Fibroblast of the aortic adventitia (primary cell): ENCODE data around the gene GON4L. TPM values are rescaled to one million over a fixed set of nuclear protein-coding genes. Genes with fewer than 3 reads are reported as not detected.

ENCODE experiments used
- small RNA-seq: library from RNA; depleted of rRNA; stranded (forward); fragments of <200 nt; gene quantifications from one replicate; pipeline ENCODE3, GENCODE V24; 2012
- total RNA-seq: library from RNA; depleted of rRNA; stranded (reverse); fragments of >200 nt; gene quantifications from 2 replicates; pipeline ENCODE4 v1.2.3, GENCODE V29; 2012; ENCODE audit warnings: low replicate concordance

Gene GON4L
- total RNA-seq, 1 donor = 39.9 TPM

Small RNA genes lying within 50 kb of the gene (small RNA-seq; reads per million reads assigned to genes)
- gene RF00015 = not detected

Other genes starting within 250 kb of the GON4L start
- 14.0 and 30.5 TPM in 2 replicates for gene MSTO1, start 247.0 kb downstream of the GON4L start, total RNA-seq
- 25.7 and 54.6 TPM in 2 replicates for gene YY1AP1, start 168.4 kb downstream of the GON4L start, total RNA-seq
- gene DAP3, start 168.1 kb downstream of the GON4L start, total RNA-seq = 73.7 and 129 TPM in 2 replicates
- 19.5 and 48.6 TPM in 2 replicates for gene SYT11, start 2.4 kb upstream of the GON4L start, total RNA-seq
- 33.7 and 35.4 TPM in 2 replicates for gene RIT1, start 54.1 kb upstream of the GON4L start, total RNA-seq
- gene KHDC4, start 77.2 kb upstream of the GON4L start, total RNA-seq = 11.3 and 31.0 TPM in 2 replicates
- 0.09 TPM in 1 of 2 replicates, not detected in the other for gene RXFP4, start 84.4 kb upstream of the GON4L start, total RNA-seq
- gene ARHGEF2, start 121.3 kb upstream of the GON4L start, total RNA-seq = 116 and 161 TPM in 2 replicates
- 339 and 472 TPM in 2 replicates for gene SSR2, start 163.7 kb upstream of the GON4L start, total RNA-seq
- 8.5 and 22.0 TPM in 2 replicates for gene UBQLN4, start 196.6 kb upstream of the GON4L start, total RNA-seq
- gene LAMTOR2, start 197.6 kb upstream of the GON4L start, total RNA-seq = 40.4 and 74.7 TPM in 2 replicates
- not detected in 2 replicates for gene RAB25, start 203.9 kb upstream of the GON4L start, total RNA-seq
- gene MEX3A, start 225.3 kb upstream of the GON4L start, total RNA-seq = 0.90 TPM in 2 replicates